Ascending aorta (tissue), 2 donors: ENCODE results near the gene NELFA. TPM values are rescaled to one million over a fixed set of nuclear protein-coding genes. Genes with fewer than 3 reads are reported as not detected.

Experiments used
- DNase-seq, 2 donors: peaks; one replicate each; pipeline ENCODE4 v3.0.0-alpha.2; 2019; ENCODE audit warnings: low spot score in 2 of 2
- H3K27ac ChIP-seq, 2 donors: fragments of 200-600 bp; sonication (generic); one replicate each; pipeline ENCODE4 v1.5.1; 2016 to 2017; ENCODE audit warnings: mild to moderate bottlenecking in 1 of 2
- H3K27me3 ChIP-seq: fragments of 200-600 bp; sonication (generic); one replicate; pipeline ENCODE4 v1.5.1; 2017
- H3K36me3 ChIP-seq, 2 donors: fragments of 200-600 bp; sonication (generic); one replicate each; pipeline ENCODE4 v1.5.1; 2016
- H3K4me1 ChIP-seq, 2 donors: fragments of 200-600 bp; sonication (generic); one replicate each; pipeline ENCODE4 v1.5.1; 2016 to 2017; ENCODE audit warnings: mild to moderate bottlenecking in 1 of 2
- H3K4me3 ChIP-seq, 2 donors: fragments of 200-600 bp; sonication (generic); one replicate each; pipeline ENCODE4 v1.5.1; 2016 to 2017; ENCODE audit warnings: mild to moderate bottlenecking in 1 of 2
- H3K9me3 ChIP-seq, 2 donors: fragments of 200-600 bp; sonication (generic); one replicate each; pipeline ENCODE4 v1.5.1; 2016
- CTCF ChIP-seq, 3 experiments: fragments of 200-600 bp in 2 of 3; fragments of 450-650 bp in 1 of 3; sonication (generic) in 2 of 3; IDR thresholded peaks; one replicate each; pipeline ENCODE4 v1.5.1; 2016 to 2019; ENCODE audit warnings: antibody characterized with exemption in 3 of 3, mild to moderate bottlenecking in 1 of 3, moderate library complexity in 1 of 3
- intact Hi-C: fragments of 100-400 bp; cut with DNase I; formaldehyde crosslinking; loops from one replicate; pipeline ENCODE4 v1.15.1; 2023
- total RNA-seq: library from RNA; depleted of rRNA; stranded (reverse); fragments of >200 nt; gene quantifications from one replicate; pipeline ENCODE4 v1.1.0, GENCODE V29; 2016

Gene NELFA
- total RNA-seq, 1 donor from 2014 or later, result 11.9 TPM

DNA sequence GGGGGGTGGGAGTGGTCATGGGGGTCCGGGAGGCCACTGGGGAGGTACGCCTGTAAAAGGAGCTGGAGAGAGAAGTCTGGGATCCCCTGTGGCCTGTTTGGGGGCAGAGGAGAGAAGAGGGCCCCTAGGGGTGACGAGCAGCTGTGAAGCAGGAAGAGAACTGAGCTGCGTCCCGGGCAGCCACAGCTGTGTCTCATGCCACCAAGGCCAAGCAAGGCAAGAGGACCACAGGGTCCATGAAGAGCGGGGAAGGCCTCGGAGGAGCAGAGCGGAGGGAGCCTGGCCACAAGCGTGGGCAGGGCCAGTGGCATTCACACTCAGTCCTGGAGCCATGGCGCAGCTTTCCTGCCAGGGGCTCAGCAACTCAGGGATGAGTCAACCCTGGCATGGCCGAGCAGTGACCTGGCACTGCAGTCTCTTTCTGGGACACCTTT, 36.8 kb upstream of the NELFA start:
- no peak for TF ChIP-seq CTCF (IDR thresholded peaks at IDR 0.05)
- no peaks in the 10 kb centered on the region for H3K9me3 ChIP-seq
- DNase-seq, result peak in 1 of 2 donors; percentile 50
- H3K4me1 ChIP-seq, result peaks cover 5 to 10% of the 10 kb centered on the region in 2 donors
- H3K36me3 ChIP-seq, result no peaks in the 10 kb centered on the region
- peaks cover 12% of the 10 kb centered on the region for H3K27me3 ChIP-seq
- H3K27ac ChIP-seq, result no peak overlapping the region
- no peak overlapping the region for H3K4me3 ChIP-seq
- intact Hi-C loops, result no loop called here

GRCh38 chr4:2044542-2045517, 36.1 kb upstream of the NELFA start:
- H3K9me3 ChIP-seq, result no peaks in the 10 kb centered on the region
- peaks cover 15% of the 10 kb centered on the region for H3K27me3 ChIP-seq
- peak in 1 of 2 donors; percentile 45 for DNase-seq
- H3K4me1 ChIP-seq, result peaks cover 5 to 10% of the 10 kb centered on the region in 2 donors
- H3K36me3 ChIP-seq, result no peaks in the 10 kb centered on the region
- no peak overlapping the region for H3K4me3 ChIP-seq
- H3K27ac ChIP-seq, result no peak overlapping the region
- intact Hi-C loops, result no loop called here
- TF ChIP-seq CTCF (IDR thresholded peaks at IDR 0.05), result no peak

- peaks cover 5 to 10% of the 10 kb centered on the region in 2 donors for H3K4me1 ChIP-seq
- no peaks in the 10 kb centered on the region for H3K9me3 ChIP-seq
- no peak overlapping the region for H3K27ac ChIP-seq
- H3K27me3 ChIP-seq, result peaks cover 15% of the 10 kb centered on the region
- no peak for TF ChIP-seq CTCF (IDR thresholded peaks at IDR 0.05)
- intact Hi-C loops, result no loop called here
- H3K36me3 ChIP-seq, result no peaks in the 10 kb centered on the region
- DNase-seq, result no peak
- H3K4me3 ChIP-seq, result no peak overlapping the region
These were observed 35.3 kb upstream of the NELFA start for GRCh38 chr4:2044119-2044485.

DNA sequence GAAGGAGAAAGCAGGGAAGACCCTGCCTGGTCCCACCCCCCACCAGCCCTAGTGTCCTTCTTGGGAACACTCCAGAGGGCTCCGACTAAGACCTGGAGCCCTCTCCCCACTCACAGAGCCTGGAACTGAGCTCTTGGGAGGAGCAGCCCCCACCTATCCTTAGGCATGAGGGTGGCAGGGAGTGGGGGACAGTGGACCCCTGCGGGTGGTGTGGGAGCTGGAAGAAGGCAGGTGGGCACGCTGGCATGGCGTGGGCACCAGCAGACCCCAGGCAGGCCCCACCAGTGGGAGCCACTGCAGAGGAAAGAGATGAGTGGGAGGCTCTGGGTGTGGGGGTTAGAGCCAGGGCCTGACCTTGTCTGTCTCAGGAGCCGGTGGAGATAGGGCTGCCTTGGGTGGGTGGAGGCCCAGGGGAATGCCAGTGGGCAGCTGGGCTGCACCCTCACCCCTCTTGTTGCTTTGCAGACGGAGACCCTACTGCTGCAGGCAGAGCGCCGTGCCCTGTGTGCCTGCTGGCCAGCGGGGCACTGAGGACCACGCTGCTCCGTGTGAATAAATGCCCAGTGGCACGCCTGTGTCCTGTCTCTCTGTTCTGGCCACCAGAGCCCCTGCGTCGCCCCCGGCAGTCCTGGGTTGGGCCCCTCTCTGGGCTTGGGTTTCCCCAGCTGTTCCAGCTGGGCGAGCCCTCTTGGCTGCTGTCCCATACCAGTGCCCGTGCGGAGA, 34.8 kb upstream of the NELFA start:
- DNase-seq, result peak in 1 of 2 donors; percentile 55
- no peak overlapping the region for H3K4me3 ChIP-seq
- no peaks in the 10 kb centered on the region for H3K36me3 ChIP-seq
- H3K27me3 ChIP-seq, result peaks cover 15% of the 10 kb centered on the region
- peaks cover 5 to 10% of the 10 kb centered on the region in 2 donors for H3K4me1 ChIP-seq
- no peaks in the 10 kb centered on the region for H3K9me3 ChIP-seq
- intact Hi-C loops, result no loop called here
- TF ChIP-seq CTCF (IDR thresholded peaks at IDR 0.05), result no peak
- H3K27ac ChIP-seq, result no peak overlapping the region

DNA sequence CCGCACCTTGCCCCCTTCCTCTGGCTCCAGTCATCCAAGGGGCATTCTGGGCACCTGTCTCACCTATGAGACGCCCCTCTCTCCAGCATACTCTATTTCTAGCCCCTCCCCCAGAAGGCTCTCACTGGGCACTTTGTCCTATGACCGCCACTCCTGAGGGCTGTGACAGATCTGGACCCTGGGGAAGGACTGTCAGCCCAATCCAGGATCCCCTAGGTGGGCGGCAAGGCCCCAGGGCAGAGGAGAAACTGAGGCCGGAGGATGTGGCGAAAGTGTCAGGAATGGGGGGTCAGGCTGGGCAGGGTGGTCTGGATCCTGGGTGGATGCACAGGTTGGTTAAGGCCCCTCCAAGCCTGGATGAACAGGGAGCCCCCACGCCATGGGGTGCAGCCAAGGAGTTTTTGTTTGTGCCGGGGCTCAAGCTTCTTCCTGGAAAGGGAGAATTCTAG, 34.2 kb upstream of the NELFA start:
- H3K4me1 ChIP-seq, result peaks cover 5 to 10% of the 10 kb centered on the region in 2 donors
- peak in 1 of 2 donors; percentile 49 for DNase-seq
- no peak overlapping the region for H3K27ac ChIP-seq
- no peaks in the 10 kb centered on the region for H3K36me3 ChIP-seq
- H3K27me3 ChIP-seq, result peaks cover 15% of the 10 kb centered on the region
- intact Hi-C loops, result no loop called here
- H3K9me3 ChIP-seq, result no peaks in the 10 kb centered on the region
- no peak for TF ChIP-seq CTCF (IDR thresholded peaks at IDR 0.05)
- H3K4me3 ChIP-seq, result peak overlapping the region in 1 of 2 donors; percentile 78
